OCI-LY7 (cell line): Measurements from ENCODE around the gene PNPLA6. TPM values are rescaled to one million over a fixed set of nuclear protein-coding genes. Genes with fewer than 3 reads are reported as not detected.
A peak's percentile ranks its signal among the peaks of the same experiment; 100 is the strongest.

ENCODE experiments used
- BruUV-seq: library from RNA; stranded (reverse); fragments of 400-500 nt; replicated peaks from 2 replicates; lab custom pipeline; 2021; lab: Mats Ljungman, UMichigan
- CTCF ChIA-PET: fragments of 300-600 bp; sonication (Branson Sonifier 250); formaldehyde crosslinking; loops from one replicate; lab custom pipeline; 2022; ENCODE audit warnings: antibody characterized with exemption; ENCODE audit not compliant: unreplicated experiment; lab: Charles Lee
- POLR2A ChIA-PET: fragments of 300-600 bp; sonication (Branson Sonifier 250); formaldehyde crosslinking; loops from one replicate; lab custom pipeline; 2022; ENCODE audit warnings: antibody characterized with exemption; lab: Charles Lee
- DNase-seq: peaks from one replicate; pipeline ENCODE4 v3.0.0-alpha.2; 2015; ENCODE audit warnings: low spot score
- H2AFZ ChIP-seq: fragments of 200-600 bp; sonication (generic), shearing (Covaris generic); 2 replicates; pipeline ENCODE4 v1.6.1; 2014; ENCODE audit warnings: mild to moderate bottlenecking, antibody characterized with exemption, low read length, moderate library complexity
- H3K27ac ChIP-seq: fragments of 200-600 bp; sonication (generic); 2 replicates; pipeline ENCODE4 v1.5.1; 2014; ENCODE audit warnings: mixed run types, low read depth, mild to moderate bottlenecking, moderate library complexity, low read length, inconsistent platforms; ENCODE audit not compliant: poor library complexity, severe bottlenecking
- H3K36me3 ChIP-seq: fragments of 200-600 bp; sonication (generic); 2 replicates; pipeline ENCODE4 v1.6.1; 2014; ENCODE audit warnings: mild to moderate bottlenecking, antibody characterized with exemption, low read length, moderate library complexity, mixed read lengths; ENCODE audit not compliant: insufficient read depth
- H3K4me1 ChIP-seq: fragments of 200-600 bp; sonication (generic); 2 replicates; pipeline ENCODE4 v1.5.1; 2014; ENCODE audit warnings: mild to moderate bottlenecking, low read length; ENCODE audit not compliant: insufficient read depth, poor library complexity, severe bottlenecking
- H3K4me2 ChIP-seq: fragments of 200-600 bp; sonication (generic); 2 replicates; pipeline ENCODE4 v1.6.1; 2014; ENCODE audit warnings: mild to moderate bottlenecking, low read length
- H3K4me3 ChIP-seq: fragments of 200-600 bp; sonication (generic); 2 replicates; pipeline ENCODE4 v1.5.1; 2014; ENCODE audit warnings: mild to moderate bottlenecking, low read depth, low read length; ENCODE audit not compliant: poor library complexity, severe bottlenecking
- H3K79me2 ChIP-seq: fragments of 200-600 bp; sonication (generic); 2 replicates; pipeline ENCODE4 v1.6.1; 2016; ENCODE audit warnings: low read depth, mild to moderate bottlenecking, low read length, moderate library complexity, mixed read lengths; ENCODE audit not compliant: insufficient read depth
- H3K9me2 ChIP-seq: fragments of 200-600 bp; sonication (generic); 2 replicates; pipeline ENCODE4 v1.6.1; 2016; ENCODE audit warnings: mild to moderate bottlenecking, low read length, mixed read lengths; ENCODE audit not compliant: insufficient read depth
- H3K9me3 ChIP-seq: fragments of 200-600 bp; sonication (generic); 2 replicates; pipeline ENCODE4 v1.6.1; 2014; ENCODE audit warnings: mild to moderate bottlenecking, mixed run types, low read length, mixed read lengths
- H4K20me1 ChIP-seq: fragments of 200-600 bp; sonication (generic); 2 replicates; pipeline ENCODE4 v1.6.1; 2014; ENCODE audit warnings: mild to moderate bottlenecking, antibody characterized with exemption, low read length, moderate library complexity, mixed read lengths; ENCODE audit not compliant: insufficient read depth
- EZH2phosphoT487 ChIP-seq: fragments of 200-600 bp; sonication (generic); IDR thresholded peaks from 2 replicates; pipeline ENCODE4 v1.6.1; 2018; ENCODE audit warnings: low read depth, borderline replicate concordance, mild to moderate bottlenecking, mixed run types, antibody characterized with exemption, low read length, moderate library complexity, mixed read lengths
- intact Hi-C: fragments of 100-400 bp; cut with micrococcal nuclease; formaldehyde crosslinking; loops from one replicate; pipeline ENCODE4 v1.10.0; 2022; ENCODE audit not compliant: unreplicated experiment
- total RNA-seq, 2 experiments: library from RNA; depleted of rRNA in 1 of 2; stranded (reverse); fragments of >200 nt in 1 of 2; shearing (Covaris generic) in 1 of 2; gene quantifications; 2 replicates each; pipeline ENCODE4 v1.2.3, GENCODE V29; 2014 to 2022
- TF ChIP-seq, protein P1 (sequence below): fragments of 200-600 bp; sonication (generic); conservative IDR thresholded peaks from 2 replicates; pipeline ENCODE4 v1.5.1; 2014; ENCODE audit warnings: mild to moderate bottlenecking, antibody characterized with exemption, low read length, moderate library complexity, mixed read lengths

The PNPLA6 gene
- total RNA-seq, 2 experiments from 2014 or later = 50.6 to 92.4 TPM

DNA sequence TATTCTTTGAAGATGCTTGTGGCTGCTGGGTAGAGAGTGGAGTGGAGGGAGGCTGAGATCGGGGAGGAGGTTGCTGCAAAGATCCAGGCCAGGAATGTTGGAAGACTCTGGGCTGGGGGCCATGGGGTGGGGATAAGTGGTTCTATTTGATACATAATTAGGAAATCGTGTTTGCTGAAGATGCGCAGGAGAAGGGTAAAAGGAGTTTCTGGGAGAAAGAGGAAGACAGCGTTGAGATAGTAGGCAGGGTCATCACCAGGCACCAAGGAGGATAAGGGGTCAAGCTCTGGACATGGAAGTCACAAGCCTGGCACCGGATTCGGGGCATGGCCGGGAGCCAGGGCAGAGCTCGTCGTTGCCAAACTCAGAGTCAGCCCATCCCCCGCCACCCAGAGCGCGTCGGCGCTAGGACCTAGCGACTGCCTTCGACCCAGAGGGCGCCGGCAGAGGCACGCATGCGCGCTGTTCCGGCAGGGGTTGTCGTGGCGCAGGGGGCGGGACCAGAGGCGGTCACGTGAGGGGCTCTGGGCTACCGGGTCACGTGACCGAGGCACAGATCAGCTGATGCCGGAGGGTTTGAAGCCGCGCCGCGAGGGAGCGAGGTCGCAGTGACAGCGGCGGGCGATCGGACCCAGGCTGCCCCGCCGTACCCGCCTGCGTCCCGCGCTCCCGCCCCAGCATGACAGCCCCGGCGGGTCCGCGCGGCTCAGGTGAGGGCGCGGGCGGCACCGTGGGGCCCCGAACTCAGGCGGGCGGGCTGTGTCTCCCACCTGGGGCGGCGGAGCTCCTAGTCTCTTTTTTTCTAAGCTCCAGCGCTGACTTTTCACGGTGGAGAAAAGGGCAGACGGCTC, 13.2 kb upstream of the PNPLA6 start, which contains the start of gene MCOLN1:
Gene MCOLN1, plus strand, starts transcription at position 553 of the 851 bp plus-strand sequence. Its CDS starts 127 bp downstream, at position 680.
- TF ChIP-seq, protein P1, sequence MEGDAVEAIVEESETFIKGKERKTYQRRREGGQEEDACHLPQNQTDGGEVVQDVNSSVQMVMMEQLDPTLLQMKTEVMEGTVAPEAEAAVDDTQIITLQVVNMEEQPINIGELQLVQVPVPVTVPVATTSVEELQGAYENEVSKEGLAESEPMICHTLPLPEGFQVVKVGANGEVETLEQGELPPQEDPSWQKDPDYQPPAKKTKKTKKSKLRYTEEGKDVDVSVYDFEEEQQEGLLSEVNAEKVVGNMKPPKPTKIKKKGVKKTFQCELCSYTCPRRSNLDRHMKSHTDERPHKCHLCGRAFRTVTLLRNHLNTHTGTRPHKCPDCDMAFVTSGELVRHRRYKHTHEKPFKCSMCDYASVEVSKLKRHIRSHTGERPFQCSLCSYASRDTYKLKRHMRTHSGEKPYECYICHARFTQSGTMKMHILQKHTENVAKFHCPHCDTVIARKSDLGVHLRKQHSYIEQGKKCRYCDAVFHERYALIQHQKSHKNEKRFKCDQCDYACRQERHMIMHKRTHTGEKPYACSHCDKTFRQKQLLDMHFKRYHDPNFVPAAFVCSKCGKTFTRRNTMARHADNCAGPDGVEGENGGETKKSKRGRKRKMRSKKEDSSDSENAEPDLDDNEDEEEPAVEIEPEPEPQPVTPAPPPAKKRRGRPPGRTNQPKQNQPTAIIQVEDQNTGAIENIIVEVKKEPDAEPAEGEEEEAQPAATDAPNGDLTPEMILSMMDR = no peak
- TF ChIP-seq EZH2phosphoT487 = no peak
- CTCF ChIA-PET = interaction anchor here (0.6 kb wide), 1 partner anchor 168 kb away, joined by 3 read pairs; no protein-coding TSS in a partner anchor
- peaks cover 14% of the 10 kb centered on the region for H3K4me1 ChIP-seq
- BruUV-seq = no TSS peak
- peak within 1 kb of the TSS; percentile 74 for H3K4me2 ChIP-seq
- POLR2A ChIA-PET = interaction anchor here (1.1 to 1.7 kb wide), 3 partner anchors 10 to 83 kb away, joined by 4 to 7 read pairs (median 4); no protein-coding TSS in a partner anchor
- no peaks in the 10 kb centered on the region for H3K36me3 ChIP-seq
- intact Hi-C loops = loop anchor here (1.0 kb wide), 1 partner anchor 13 kb away; the partner anchor contains the start of gene PNPLA6
- peak; percentile 99 for DNase-seq
- peak within 1 kb of the TSS; percentile 78 for H3K4me3 ChIP-seq
- no peaks in the 10 kb centered on the region for H4K20me1 ChIP-seq
- no peaks in the 10 kb centered on the region for H3K9me2 ChIP-seq
- no peaks in the 10 kb centered on the region for H3K9me3 ChIP-seq
- H2AFZ ChIP-seq = peak within 1 kb of the TSS; percentile 90
- H3K27ac ChIP-seq = no peak within 1 kb of the TSS
- H3K79me2 ChIP-seq = no peaks in the 10 kb centered on the region

DNA sequence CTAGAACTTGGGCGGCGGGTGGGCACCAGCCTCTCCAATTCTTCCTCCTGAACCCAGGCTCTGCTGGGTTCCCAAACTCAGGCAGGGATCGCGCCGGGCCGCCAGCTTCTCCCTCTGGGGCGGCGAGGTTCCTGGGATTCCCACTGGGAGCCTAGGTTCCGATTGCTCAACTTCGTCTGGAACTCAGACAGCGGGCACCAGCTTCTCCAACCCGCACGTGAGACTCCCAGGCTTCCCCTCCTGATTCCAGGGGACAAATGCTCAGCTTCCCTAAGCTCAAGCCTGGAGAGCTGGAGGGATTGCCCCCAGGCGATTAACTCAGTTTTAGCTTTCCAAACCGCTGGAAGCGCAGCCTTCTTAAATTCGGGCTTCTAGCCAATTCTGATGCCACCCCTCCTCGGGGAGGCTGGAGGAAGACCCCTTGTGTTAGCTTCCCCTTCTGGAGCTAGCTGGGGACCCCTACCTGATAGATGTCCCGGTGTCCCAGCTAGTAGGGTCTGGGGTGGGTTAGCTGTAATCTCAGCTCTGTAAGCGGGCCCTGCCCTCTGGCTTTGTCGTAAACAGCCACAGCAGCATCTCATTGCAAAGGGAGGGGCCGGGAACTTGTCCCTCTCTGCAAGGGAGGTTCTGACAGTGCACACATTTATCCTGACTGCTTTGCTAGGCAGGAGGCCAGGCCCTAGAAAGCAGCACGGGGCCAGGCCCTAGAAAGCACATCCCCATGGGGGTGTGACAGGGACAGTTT, 12.4 kb upstream of the PNPLA6 start:
- ChIA-PET CTCF (no interaction called here), POLR2A (interaction anchor here (0.6 to 1.7 kb wide), 4 partner anchors 9 to 82 kb away, joined by 3 to 7 read pairs (median 4); no protein-coding TSS in a partner anchor)
- Histone ChIP-seq H3K9me2 (no peaks in the 10 kb centered on the region), H2AFZ (peak overlapping the region; percentile 34; the same call in 1 of the 2 replicates), H3K36me3 (no peaks in the 10 kb centered on the region), H3K27ac (no peak overlapping the region), H3K4me3 (peak overlapping the region; percentile 78), H3K4me2 (peak overlapping the region; percentile 74), H3K79me2 (no peaks in the 10 kb centered on the region), H3K4me1 (peaks cover 14% of the 10 kb centered on the region), H4K20me1 (no peaks in the 10 kb centered on the region), H3K9me3 (no peaks in the 10 kb centered on the region)
- intact Hi-C loops = loop anchor here (1.0 kb wide), 1 partner anchor 12 kb away; the partner anchor contains the start of gene PNPLA6
- TF ChIP-seq, protein P1 = no peak
- BruUV-seq = no TSS peak
- DNase-seq = no peak
